ENCODE data around the gene HNF4A. TPM values are rescaled to one million over a fixed set of nuclear protein-coding genes. Genes with fewer than 3 reads are reported as not detected.

HNF4A gene
- not detected in 2 replicates for polyA plus RNA-seq

DNA sequence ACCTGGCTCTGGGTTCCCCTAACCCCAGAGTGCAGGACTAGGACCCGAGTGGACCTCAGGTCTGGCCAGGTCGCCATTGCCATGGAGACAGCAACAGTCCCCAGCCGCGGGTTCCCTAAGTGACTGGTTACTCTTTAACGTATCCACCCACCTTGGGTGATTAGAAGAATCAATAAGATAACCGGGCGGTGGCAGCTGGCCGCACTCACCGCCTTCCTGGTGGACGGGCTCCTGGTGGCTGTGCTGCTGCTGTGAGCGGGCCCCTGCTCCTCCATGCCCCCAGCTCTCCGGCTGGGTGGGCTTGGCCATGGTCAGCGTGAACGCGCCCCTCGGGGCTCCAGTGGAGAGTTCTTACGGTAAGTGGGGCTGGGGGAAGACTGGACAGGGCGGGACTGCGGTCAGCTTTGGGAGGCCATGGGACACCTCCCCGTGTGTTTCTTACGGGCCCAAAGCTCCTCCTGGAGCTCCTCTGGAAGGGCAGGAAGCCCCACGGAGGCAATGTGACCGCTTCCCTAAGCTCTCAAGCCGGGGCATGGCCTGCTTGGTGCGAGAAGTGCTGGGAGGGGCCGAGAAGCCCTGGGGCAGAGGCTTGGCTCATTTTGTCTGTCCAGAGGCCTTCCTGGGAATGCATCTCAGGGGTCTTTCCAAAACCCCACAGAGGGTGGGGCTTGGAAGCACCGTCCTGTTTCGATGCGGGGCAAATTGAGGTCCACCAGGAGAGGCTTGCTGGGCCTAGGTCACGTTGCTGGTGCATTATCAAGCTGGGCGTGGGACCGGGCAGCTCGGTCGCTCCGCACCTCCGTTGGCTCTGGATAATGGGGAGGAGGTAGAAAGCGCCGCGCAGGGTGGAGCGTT, at the start of gene HNF4A:
HNF4A (plus strand) TSS at position 202 of the 855 bp plus-strand sequence; CDS start at position 308, 106 bp downstream.

DNA sequence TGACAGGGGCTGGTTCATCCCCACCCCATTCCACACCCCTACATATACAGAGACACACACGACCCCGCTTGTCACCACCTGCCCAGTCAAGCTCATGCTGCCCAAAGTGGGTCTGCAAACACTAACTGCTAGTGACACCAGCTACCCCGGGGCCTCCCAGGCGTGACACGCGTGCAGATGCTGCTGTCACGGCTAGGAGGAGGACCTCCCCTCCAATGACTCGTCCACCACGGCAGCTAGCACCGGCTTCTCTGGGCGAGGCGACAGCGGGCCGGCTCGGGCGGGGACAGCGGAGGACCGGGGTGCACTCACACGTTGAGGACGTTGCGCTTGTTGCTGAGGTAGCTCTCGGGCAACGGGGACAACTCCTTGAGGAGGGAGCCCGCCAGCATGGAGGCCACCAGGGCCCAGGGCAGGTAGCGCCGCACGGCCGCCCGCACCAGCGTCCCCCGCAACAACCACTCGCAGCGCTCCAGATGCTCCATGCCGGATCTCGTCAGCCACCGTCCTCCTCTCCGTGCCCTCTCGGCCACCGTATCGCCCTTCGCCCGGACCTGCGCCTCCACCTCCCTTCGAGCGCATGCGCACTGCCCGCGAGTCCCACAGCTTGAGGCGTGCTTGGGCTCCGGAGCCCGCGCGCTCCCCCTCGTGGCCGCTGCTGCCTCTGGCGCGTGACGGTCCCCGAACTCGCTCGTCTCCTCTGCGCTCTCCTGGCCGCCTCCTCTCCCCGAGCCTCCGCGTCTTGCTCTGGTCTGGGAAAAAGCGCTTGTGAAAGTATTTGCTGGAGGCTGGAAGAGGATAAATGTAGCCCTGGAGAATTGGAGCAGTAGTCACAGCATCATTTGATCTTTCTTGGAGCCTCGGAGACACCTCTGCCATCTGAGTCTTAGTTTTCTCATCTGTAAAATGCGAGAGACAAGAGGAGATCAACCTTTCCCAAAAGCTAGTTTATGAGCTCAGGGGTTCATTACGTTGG, 44.5 kb upstream of the HNF4A start, which contains the start of gene FITM2:
FITM2 (minus strand) TSS at position 539 of the 976 bp plus-strand sequence; CDS start at position 485, 54 bp downstream.

DNA sequence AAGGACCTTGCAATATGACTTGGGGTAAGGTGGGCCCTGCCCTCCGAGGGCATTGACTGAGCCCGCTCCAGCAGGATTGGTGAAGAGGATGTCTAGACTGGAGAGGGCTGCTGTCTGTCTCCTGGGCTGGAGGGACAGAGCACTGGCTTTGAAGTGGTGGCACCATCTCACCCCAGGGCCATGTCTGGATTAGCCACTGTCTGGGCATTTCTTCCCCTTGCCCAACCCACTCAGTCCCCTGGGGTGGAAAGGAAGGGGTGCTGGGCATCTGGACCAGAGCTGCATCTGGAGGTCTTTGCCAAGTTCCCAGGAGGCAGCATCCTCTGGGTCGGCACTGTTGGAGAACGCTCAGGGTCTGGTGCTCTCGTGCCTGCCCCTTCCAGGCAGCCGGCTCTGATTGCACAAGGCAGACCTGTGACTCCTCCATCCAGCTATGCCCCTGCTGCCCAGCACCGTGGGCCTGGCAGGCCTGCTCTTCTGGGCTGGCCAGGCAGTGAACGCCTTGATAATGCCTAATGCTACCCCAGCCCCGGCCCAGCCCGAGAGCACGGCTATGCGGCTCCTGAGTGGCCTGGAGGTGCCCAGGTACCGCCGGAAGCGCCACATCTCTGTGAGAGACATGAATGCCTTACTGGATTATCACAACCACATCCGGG, 18.6 kb upstream of the HNF4A start, which contains the start of gene R3HDML:
R3HDML (plus strand) TSS at position 319 of the 656 bp plus-strand sequence; CDS start at position 434, 115 bp downstream.

DNA sequence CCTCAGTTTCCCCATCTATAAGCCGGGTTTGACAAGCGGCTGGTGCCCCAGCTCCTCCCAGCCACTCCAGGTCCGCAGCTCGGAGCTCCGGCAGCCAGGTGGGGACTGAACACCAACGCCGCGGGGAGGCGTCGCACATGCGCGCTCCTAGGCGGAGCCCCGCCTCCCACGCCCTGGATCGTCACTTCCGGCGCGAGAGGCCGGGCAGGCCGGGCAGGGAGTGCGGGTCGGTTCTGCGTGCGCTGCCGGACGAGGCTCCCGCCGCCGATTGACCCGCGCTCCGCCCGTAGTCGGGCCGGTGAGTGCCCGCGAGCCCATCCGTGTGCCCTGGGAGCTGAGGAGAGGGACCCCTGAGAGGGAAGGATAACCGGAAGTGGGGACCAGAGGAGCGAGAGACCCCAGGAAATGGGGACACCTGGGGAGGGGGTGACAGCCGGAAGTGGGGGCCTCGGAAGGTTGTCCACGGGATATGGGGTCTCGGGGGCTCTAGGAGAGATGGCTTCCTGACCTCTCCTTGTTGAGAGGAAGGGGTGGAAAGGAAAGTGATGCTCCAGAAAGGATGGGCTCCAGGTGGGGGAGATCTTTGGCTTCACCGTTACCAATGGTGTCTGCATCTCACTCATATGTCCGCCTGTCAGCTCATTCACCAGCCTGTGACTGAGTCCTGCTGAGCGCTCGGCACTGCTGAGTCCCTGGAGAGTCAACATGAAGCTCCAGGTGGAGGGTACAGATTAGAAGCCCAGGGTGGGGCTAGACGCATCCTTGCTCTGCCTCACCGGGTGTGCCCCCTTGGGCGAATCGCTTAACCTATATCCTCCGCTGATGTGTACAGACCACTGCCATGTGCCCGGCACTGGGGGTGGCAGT, 120.4 kb downstream of the HNF4A start, which contains the start of gene TTPAL:
TTPAL (plus strand) TSS at position 181 of the 867 bp plus-strand sequence. CDS start 4,126 bp downstream, outside the sequence.

Other genes with a start within 250 kb of the HNF4A start
- not detected in 2 replicates for gene JPH2, start 168.5 kb upstream of the HNF4A start, polyA plus RNA-seq
- 31.1 and 40.5 TPM in 2 replicates for gene OSER1, start 144.9 kb upstream of the HNF4A start, polyA plus RNA-seq
- 13.4 and 20.8 TPM in 2 replicates for gene GDAP1L1, start 108.4 kb upstream of the HNF4A start, polyA plus RNA-seq
- 7.6 and 8.4 TPM in 2 replicates for gene FITM2, start 44.5 kb upstream of the HNF4A start, polyA plus RNA-seq
- gene R3HDML, start 18.7 kb upstream of the HNF4A start, polyA plus RNA-seq: not detected in 2 replicates
- 3.4 and 6.2 TPM in 2 replicates for gene TTPAL, start 120.2 kb downstream of the HNF4A start, polyA plus RNA-seq
- gene SERINC3, start 166.4 kb downstream of the HNF4A start, polyA plus RNA-seq: 271 and 279 TPM in 2 replicates
- 19.5 and 41.2 TPM in 2 replicates for gene PKIG, start 226.9 kb downstream of the HNF4A start, polyA plus RNA-seq